ENCODE measurements around the gene PDK1.
"Not testable (repeated sequence)": the region's sequence is repeated elsewhere in the genome, so short reads cannot be mapped to it uniquely, and the experiment has no call there.

The PDK1 gene

DNA sequence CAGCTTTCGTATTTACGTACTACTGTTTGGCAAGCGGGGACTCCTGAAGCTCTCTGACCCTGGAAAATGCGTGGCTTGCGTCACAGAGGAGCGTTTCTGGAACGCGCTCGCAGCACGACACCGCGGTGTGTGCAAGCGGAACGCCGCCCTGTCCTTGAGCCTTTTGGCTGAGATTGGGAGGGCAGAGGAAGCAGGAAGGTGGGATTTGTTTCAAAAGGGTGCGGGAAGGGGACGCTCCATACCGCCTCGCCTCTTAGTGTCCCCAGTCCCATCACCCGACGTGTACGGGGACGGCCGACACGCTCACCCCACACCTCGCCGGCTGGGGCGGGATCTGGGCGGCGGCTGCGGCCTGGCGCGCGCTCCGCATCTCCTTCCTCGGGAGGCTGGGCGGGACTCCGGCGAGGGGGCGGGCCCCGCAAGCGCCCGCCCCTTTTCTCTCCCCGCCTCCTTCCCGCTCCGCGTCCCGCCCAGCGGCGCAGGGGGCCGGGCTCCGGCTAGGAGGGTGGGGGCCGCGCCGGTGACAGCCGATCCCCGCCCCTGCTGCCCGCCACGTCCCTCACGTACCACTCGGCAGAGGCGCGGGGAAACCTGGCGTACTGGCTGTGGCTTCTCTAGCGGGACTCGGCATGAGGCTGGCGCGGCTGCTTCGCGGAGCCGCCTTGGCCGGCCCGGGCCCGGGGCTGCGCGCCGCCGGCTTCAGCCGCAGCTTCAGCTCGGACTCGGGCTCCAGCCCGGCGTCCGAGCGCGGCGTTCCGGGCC lies at the start of gene PDK1:
Gene PDK1, plus strand, starts transcription at position 569 of the 762 bp plus-strand sequence. Its CDS starts 61 bp downstream, at position 630.
- DNase-seq = peak; percentile 87

DNA sequence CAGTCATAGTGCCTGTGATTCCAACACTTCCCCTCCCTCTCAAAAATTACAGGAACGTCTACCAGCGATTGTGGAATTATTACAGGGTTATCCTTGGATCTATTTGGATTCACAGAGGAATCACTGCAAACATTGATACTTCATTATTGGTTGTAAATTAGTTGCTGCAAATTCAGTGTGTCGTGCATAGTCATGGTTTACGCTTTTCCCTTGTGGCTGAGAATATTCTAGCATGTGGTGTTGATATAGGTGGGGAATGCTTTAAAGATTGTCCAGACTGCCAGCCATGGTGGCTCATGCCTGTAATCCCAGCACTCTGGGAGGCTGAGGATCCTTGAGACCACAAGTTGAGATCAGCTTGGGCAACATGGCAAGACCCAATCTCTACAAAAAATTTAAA lies 48.7 kb upstream of the PDK1 start:
- DNase-seq = no peak

DNA sequence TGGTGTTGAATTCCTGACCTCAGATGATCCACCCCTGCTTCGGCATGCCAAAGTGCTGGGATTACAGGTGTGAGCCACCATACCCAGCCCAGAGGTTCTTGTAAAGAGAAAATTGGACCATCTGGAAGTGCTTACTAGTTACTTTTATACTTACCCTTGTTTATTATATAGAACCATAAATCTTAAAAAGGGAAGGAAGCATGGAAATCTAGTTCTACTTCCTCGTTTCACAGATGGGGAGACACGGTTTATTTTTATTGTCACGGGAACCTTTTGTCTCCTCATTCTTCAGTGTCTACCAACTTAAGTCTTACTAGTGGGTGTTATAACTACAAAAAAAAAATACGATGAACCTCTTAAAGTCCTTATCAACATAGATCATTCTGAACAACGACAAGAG lies 45.8 kb upstream of the PDK1 start:
- no peak for DNase-seq

DNA sequence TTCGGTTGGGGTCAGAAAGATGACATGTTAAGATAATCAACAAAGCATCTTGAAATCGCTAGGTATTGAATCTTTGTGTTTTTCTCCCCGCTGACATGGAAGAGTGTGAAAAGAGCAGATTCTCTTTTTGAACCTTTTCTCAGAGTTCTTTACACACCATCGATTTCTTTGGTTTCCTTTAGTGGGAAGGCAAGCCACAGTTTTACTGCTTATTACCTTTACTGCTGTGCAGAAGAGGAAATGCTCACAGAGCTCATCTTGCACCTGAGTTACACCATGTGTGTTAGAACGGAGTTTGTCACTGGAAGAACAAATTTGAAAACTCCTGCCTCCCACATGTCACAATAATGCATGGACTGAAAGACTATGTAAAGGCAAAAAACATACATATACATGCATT lies 45.3 kb upstream of the PDK1 start:
- DNase-seq = no peak

DNA sequence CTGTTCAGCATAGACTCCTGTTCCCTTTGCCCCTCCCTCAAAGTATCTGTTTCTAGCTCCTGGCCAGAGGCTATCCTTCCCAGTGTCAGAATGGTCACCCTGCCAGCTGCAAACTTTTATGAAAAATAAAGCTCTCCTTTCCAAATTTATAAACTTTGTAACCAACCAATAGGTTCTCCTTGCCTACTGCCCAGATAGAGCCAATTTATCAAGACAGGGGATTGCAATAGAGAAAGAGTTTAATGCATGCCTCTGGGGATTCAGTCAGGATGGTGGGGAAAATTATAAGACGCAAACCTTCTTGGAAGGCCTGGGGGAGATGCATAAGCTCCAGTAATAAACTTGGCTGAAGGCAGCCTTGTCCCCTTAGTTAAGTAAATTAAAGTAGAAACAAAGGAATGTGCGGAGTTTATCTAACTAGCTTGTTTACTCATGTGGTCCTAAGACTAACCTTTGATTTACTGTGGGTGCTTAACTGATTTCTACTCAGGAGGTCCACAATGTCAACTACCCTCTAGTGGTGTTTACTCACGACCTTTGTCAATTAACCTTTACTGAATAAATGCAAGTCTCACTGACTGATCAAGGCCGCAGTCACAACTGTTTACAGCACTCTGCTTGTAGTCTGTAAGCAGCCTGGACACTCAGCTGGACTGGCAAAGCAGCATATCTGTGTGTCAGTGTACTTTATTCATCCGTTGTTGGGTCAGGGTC lies 42.9 kb upstream of the PDK1 start:
- no peak for DNase-seq

DNA sequence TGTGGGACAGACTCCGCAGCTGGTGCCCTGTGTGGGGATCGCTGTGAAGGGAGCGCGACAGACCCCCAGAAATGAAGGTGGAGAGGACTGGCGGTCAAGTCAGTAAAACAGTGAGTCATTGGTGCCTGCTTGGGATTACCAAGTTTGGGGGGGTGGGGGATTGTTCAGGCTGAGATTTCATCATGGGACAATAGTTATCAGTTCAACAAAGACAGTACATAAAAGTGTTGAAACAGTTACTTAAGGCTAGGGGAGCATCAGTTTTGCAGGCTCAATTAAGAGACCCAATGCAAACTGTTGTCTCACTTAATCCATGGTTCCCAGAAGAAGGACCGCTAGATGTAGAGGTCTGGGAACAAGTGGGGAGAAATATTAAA lies 42.4 kb upstream of the PDK1 start:
- no peak for DNase-seq

DNA sequence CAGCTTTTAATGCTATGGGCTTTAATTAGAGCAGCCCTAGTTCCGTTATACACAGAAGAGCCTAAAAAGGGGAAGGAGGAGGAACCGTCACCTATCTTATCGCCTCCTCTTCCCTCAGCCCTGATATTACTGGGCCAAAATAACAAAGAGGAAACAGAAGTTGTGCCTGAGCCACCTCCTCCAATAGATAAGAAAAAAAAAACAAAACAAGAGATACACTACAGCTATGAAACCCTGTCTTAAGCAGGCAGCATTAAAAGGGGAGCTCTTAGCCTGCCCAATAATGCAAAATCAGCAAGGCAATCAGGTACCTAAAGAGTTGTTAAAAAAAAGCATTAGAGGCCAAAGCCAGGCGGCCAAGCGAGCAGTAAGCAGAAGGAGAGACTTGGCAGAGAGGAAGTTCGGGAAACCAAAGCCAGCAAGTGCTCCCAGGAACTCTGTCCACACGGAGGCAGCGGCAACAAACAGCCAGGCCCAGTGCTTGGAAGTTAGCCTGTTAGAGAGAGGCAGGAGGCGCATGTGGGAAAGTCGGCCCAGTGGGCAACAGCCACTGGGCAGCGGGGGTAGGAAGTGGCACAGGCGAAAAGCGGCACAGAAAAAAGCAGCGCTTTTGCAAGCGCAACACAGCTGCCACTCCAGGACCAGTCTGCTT lies 41.8 kb upstream of the PDK1 start:
- DNase-seq = no peak

DNA sequence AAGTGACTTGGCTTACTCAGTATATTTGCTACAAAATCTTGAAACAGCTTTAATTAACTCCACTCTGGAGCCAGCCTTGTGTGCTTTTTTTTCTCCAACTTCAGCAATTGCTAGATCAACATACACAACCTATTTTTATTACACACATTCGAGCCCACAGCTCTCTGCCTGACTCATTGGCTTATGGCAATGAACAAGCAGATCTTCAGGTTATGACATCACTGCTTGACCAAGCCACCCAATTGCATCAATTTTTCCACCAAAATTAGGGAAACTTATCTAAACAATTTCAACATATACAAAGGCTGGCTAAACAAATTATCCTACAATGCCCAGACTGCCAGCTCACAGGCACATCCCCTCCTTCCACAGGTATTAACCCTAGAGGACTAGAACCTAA lies 39.6 kb upstream of the PDK1 start:
- DNase-seq = no peak

DNA sequence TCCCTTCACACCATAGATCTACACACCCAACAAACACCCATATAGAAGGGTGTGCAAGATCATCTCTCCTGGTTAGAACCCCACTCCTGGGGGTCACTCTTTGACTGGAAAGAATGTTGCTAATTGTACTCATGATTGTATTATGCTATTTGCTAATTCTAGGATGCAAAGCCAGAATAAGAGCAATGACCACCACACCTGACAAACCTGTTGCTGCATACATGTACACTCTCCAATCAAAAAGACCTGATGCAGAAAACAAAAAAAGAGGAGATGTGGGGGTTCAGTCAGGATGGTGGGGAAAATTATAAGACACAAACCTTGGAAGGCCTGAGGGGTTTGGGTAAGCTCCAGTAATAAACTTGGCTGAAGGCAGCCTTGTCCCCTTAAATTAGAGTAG lies 36.9 kb upstream of the PDK1 start:
- no peak for DNase-seq

DNA sequence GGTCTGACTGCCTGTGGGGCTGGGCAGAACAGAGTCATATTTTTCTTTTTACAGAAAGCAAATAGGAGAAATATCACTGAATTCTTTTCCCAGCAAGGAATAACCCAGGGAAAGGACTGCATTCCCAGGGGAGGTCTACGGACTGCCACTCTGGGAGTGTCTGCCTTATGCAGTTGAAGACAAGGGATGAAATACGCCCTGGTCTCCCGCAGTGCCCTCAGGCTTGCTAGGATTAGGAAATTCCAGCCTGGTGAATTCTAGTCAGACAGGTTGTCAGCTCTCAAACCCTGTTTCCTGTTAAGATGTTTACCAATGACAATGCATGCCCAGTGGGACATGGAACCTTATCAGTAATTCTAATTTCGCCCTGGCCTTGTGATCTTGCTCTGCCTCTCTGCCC lies 30.3 kb upstream of the PDK1 start:
- no peak for DNase-seq

DNA sequence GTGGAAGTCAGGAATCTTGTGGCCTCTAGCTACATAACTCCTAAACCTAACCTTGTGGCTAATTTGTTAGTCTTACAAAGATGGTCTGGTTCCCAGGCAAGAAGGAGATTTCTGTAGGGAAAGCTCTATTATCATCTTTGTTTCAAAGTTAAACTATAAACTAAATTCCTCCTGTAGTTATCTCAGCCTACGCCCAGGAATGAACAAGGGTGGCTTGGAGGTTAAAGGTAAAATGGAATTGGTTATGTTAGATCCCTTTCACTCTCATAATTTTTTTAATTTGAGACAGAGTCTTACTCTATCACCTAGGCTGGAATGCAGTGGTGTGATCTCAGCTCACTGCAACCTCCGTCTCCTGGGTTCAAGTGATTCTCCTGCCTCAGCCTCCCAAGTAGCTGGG lies 24.6 kb upstream of the PDK1 start:
- DNase-seq = no peak

DNA sequence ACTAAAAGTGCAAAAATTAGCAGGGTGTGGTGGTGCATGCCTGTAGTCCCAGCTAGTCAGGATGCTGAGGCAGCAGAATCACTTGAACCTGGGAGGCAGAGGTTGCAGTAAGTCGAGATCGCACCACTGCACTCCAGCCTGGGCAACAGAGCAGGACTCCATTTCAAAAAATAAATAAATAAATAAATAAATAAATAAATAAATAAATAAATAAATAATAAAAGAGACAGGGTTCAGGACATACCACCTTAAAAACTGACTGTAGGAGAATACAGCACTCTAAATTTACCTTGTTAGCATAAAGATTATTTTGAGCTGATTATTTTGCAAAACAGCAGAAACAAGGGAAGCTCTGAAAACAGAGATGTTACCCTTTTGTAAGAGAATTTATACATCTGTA lies 23.4 kb upstream of the PDK1 start:
- not testable (repeated sequence) for DNase-seq

DNA sequence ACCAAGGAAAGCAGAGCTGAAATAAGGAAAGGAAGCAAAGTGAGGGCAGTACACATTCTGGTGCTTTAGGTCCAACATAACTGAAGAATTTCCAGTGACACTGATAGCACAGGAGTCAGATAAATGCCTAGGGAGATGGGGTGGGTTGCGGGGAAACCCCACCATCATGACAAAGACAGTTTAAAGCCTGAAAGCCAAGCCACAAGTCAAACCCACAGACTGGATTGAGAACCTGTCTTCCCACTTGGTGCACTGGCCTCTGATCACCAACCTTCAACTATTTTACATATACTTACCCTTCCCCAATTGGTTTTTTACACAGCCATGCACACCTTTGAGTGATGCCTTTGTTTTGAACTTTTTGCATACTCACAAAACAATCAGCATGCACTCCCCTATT lies 22.2 kb upstream of the PDK1 start:
- DNase-seq = no peak

DNA sequence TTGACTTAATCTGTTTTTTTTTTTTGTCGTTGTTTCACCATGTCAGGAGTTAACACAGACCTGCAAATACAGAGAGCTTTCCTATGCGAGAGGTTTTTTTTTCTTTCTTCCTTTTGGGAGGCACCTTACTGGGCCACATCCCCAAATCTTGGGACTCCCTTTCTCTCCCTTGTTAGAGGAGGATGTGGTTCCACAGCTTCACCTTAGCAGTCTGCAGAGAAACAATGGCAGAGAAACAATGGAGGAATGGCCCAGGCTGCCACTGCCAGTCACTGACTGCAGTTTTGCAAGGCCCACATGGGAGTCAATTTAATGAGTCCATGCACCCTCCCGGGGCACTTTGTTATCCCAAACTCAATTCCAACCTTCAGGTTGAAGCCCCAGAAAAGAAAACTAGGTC lies 20.8 kb upstream of the PDK1 start:
- no peak for DNase-seq

DNA sequence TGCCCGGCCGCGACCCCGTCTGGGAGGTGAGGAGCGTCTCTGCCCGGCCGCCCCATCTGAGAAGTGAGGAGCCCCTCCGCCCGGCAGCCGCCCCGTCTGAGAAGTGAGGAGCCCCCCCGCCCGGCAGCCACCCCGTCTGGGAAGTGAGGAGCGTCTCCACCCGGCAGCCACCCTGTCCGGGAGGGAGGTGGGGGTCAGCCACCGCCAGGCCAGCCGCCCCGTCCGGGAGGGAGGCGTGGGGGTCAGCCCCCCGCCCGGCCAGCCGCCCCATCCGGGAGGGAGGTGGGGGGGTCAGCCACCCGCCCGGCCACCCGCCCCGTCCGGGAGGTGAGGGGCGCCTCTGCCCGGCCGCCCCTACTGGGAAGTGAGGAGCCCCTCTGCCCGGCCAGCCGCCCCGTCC lies 18.0 kb upstream of the PDK1 start:
- not testable (repeated sequence) for DNase-seq

DNA sequence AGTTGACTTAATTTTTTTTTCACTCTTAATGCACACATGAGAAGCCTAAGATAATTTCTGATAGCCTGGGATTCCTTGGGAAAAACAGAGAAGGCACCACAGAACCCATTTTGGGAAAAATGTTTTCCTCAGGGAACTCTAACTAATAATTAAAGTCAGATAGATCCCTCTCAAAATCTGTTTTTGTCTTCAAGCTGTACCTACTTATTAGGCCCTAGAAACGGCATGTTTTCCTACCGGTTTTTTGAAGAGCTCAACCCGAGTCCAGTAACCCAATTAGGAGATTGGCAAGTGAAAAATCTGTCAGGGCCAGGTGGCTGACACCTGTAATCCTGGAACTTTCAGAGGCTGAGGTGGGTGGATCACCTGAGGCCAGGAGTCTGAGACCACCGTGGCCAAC lies 16.1 kb upstream of the PDK1 start:
- no peak for DNase-seq

DNA sequence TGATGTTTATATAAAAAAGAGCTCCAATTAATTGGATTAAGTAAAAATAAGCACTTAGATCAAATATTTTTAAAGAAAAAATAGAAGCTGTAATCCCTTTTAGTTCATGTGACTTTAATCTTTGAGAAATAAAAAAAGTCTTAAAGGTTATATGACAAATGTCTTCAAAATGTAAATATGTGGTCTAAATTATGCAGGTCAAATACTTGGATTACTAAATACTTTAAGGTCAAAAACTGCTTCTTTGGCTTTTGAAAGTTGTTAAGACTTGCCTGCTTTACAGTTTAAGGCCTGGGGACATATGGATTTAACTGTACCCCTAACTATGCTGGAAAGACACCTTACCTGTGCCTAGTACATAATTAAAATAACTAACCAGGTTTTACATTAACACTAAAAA lies 15.5 kb upstream of the PDK1 start:
- DNase-seq = no peak

DNA sequence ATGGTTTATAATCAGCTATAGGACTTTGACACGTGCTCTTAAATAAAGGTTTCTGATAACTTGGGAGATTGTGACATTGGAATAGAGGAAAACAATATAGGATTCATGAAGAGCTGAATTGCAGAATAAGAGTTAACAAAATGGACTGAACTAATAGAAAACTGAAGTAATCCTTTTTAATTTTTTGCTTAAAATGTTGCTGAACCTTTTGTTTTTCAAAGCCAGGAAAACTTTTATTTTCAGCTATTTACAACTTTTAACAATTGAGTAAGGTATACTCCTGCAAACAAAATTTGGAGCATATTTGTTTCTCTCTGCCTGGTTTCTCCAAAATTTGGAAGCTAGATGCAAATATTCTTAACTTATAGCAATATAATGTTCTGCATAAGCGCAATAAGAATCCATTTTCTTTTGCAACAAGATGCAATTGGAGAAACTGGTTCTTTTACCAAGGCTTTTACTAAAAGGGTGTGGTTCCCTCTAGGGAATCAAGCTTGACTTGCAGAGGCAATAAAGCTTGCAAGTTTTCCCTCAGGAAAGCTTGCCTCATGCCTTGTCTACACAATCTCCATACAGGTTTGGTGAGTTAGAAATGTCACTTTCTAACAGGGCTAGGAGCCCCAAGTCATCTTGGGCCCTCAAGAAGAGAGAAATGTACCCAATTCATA lies 10.3 kb upstream of the PDK1 start:
- no peak for DNase-seq

DNA sequence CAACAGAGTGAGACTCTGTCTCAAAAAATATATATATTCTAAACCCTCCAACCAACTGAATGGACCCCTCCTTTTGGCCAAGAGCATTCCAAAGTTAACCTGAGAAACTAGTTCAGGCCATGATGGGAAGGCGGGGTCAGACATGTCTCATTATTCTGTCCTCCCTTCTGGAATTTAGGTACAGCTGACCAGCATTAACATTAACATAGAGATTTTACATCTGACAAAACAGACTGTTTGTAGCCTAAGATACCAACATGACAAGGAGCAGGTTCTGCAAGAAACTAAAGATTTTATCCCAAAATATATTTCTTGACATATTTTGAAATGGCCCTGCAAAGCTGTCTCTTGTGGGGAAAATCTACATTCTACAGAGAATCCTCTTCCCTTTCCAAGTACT lies 6.8 kb upstream of the PDK1 start:
- no peak for DNase-seq

DNA sequence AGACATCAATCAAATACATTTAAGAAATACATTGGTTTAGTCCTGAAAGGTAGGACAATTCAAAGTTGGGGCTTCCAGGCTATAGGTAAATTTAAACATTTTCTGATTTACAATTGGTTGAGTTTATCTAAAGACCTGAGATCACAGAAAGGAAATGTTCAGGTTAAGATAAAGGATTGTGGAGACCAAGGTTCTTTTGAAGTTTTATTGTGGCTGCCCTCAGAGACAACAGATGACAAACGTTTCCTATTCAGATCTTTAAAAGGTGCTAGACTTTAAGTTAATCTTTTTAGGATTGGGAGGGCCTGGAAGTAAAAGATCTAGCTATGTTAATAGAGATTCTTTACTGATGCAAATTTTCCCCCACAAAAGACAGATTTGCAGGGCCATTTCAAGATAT lies 6.1 kb upstream of the PDK1 start:
- DNase-seq = not testable (repeated sequence)

DNA sequence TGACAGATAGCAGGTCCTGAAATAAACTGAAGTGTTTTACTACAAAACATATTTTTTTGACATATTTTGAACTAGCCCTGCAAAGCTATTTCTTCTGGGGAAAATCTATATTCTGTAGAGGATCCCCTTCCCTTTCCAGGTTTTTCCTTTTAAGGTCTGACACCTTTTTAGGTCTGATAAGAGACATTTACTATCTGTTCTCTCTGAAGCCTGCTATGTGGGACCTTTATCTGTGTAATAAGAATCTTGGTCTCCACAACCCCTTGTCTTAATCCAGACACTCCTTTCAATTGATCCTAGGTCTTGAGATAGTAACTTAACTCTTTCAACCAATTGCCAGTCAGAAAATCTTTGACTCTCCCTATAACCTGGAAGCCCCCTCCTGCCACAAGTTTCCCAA lies 5.5 kb upstream of the PDK1 start:
- DNase-seq = no peak

DNA sequence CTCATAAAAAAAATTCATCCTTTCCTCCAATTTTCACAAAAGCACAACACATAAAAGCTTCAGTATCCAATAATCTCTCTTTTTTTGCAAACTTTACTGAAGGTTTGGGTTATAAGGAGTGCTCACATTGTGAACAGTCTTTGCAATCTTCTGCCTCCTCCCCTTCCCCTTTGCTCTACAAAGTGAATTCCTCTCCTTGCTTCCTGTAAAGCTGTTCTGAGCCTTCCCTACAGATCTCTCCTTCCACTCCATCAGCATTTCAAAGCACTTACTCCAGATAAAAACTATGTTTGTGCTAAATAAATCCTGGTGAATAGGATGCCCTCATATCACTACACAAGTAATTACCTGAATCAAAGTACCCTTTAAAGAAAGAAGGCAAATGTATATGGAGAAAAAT lies 4.6 kb upstream of the PDK1 start:
- DNase-seq = no peak

DNA sequence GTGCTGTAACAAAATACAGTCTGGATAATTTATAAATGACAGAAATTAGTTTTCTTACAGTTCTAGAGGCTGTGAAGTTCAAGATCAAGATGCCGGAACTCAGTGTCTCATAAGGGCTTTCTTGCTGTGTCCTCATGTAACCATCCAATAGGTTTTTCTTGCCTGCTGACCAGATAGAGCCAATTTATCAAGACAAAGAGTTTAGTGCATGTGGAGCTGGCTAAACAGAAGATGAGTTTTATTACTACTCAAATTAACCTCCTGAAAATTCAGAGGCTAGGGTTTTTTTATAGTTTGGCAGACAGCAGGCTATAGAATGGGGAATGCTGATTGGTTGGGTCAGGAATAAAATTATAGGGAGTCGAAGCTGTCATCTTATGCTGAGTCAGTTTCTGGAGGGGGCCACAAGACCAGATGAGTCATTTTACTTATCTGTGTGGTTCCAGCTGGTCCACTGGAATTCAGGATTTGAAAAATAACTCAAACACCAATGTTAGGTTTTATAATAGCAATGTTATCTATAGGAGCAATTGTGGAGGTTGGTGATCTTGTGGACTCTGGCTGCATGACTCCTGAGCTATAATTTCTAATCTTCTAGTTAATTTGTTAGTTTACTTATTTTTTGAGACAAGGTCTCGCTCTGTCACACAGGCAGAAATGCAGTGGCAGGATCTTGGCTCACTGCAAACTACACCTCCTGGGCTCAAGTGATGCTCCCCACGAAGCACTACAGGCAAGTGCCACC lies 3.2 kb upstream of the PDK1 start:
- DNase-seq = peak; percentile 29
